ENCODE measurements around the gene OLAH. TPM values are rescaled to one million over a fixed set of nuclear protein-coding genes. Genes with fewer than 3 reads are reported as not detected.

OLAH gene
- total RNA-seq, 1 donor from 2014 or later: 16.3 TPM

DNA sequence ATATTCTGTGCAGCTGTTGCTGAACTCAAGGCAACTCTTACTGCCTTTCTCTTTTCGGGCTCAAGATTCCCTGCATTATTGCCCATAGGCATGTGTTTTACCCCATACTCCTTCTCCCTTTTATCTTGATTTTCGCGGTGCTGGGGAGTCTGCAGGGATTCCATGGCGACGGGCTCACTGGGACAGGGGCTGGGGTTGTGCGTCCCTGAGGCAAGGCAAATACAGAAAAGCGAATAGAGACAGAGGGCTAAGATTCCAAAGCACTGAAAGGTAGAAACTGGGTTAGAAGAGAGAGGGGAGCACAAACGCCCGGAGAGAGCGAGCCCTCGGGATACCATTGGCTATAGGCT, 52.9 kb downstream of the OLAH start:
- DNase-seq (ENCODE audit: low read depth) (no peak), FAIRE-seq (no peak)
- Histone ChIP-seq H3K4me3 (ENCODE audit: low read depth, low read length) (peak overlapping the region; percentile 93), H3K36me3 (ENCODE audit: control insufficient read depth, insufficient read depth, low read length) (peaks cover 4% of the 10 kb centered on the region), H3K27me3 (ENCODE audit: control insufficient read depth, insufficient read depth, low read length) (no peaks in the 10 kb centered on the region)
- TF ChIP-seq CTCF (IDR thresholded peaks at IDR 0.05; ENCODE audit: insufficient read depth, low read length, severe bottlenecking): no peak

DNA sequence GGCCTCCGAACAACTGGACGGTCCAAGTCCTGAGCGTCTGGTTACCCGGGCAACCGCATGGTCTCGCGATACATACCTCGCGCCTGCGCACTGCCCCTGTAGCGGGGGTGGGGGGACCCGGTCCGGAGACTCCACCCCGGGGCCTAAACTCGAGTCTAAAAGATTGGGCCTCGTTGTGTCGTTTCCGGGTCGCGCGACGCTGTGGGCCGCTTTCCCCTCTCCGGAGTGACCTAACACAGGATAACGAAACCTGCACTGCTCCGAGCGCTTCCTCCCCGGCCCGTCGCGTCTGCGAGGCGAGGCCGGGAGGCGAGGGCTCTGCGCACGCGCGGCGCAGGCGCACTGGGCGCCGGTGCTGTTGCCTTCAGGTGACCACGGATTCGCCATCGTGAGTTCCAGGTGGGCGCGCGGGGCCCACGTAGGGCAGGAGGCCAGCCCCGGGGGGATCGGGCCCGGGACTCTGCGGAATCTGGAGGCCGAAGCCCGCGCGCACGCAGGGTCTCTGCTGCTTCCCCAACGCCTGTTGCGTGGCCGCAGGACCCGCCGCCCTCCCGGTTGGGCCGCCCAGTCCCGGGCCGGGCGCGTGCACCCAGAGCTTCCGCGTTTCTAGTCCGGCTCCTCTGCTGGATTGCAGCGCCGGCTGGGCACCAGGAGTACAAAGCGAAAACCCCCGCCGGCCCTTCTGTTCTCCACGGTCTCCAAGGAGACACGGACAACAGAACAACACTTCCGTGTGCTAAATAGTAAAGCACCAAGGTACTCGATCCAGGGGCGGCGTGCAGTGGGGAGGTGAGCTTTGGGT, 53.5 kb downstream of the OLAH start, which contains the start of gene RPP38:
Gene RPP38 (plus strand): TSS at position 345 of the 802 bp plus-strand sequence. CDS start 5,960 bp downstream, outside the sequence.
- H3K27me3 ChIP-seq (ENCODE audit: control insufficient read depth, insufficient read depth, low read length): no peaks in the 10 kb centered on the region
- H3K36me3 ChIP-seq (ENCODE audit: control insufficient read depth, insufficient read depth, low read length): peaks cover 4% of the 10 kb centered on the region
- peak; percentile 78 for DNase-seq (ENCODE audit: low read depth)
- FAIRE-seq: no peak
- TF ChIP-seq CTCF (IDR thresholded peaks at IDR 0.05; ENCODE audit: insufficient read depth, low read length, severe bottlenecking): no peak
- H3K4me3 ChIP-seq (ENCODE audit: low read depth, low read length): peak within 1 kb of the TSS; percentile 93

DNA sequence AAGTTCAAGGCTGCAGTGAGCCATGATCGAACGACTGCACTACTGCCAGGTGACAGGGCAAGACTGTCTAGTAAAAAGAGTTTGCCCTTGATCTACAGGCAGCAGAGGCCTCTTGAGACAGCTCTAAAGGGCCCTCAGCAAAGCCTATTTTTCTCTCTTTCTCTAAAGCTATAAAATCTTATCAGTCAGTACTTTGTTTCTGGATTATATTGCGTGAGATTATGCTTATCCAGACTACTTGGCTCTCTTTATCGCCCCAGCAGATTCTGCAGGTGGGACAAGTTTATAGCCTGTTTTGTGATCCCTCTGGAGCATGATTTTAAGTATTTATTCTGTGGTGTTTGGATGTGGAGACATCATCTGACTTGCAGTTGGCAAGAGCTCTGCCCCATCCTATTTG, 56.1 kb downstream of the OLAH start:
- peaks cover 7% of the 10 kb centered on the region for H3K36me3 ChIP-seq (ENCODE audit: control insufficient read depth, insufficient read depth, low read length)
- TF ChIP-seq CTCF (IDR thresholded peaks at IDR 0.05; ENCODE audit: insufficient read depth, low read length, severe bottlenecking): no peak
- no peaks in the 10 kb centered on the region for H3K27me3 ChIP-seq (ENCODE audit: control insufficient read depth, insufficient read depth, low read length)
- DNase-seq (ENCODE audit: low read depth) (no peak), FAIRE-seq (no peak)
- no peak overlapping the region for H3K4me3 ChIP-seq (ENCODE audit: low read depth, low read length)

GRCh38 chr10:15103513-15103912, 59.8 kb downstream of the OLAH start:
- DNase-seq (ENCODE audit: low read depth) (no peak), FAIRE-seq (peak; percentile 32)
- TF ChIP-seq CTCF (IDR thresholded peaks at IDR 0.05; ENCODE audit: insufficient read depth, low read length, severe bottlenecking): no peak
- H3K27me3 ChIP-seq (ENCODE audit: control insufficient read depth, insufficient read depth, low read length): no peaks in the 10 kb centered on the region
- H3K4me3 ChIP-seq (ENCODE audit: low read depth, low read length): no peak overlapping the region
- H3K36me3 ChIP-seq (ENCODE audit: control insufficient read depth, insufficient read depth, low read length): peaks cover 8% of the 10 kb centered on the region

DNA sequence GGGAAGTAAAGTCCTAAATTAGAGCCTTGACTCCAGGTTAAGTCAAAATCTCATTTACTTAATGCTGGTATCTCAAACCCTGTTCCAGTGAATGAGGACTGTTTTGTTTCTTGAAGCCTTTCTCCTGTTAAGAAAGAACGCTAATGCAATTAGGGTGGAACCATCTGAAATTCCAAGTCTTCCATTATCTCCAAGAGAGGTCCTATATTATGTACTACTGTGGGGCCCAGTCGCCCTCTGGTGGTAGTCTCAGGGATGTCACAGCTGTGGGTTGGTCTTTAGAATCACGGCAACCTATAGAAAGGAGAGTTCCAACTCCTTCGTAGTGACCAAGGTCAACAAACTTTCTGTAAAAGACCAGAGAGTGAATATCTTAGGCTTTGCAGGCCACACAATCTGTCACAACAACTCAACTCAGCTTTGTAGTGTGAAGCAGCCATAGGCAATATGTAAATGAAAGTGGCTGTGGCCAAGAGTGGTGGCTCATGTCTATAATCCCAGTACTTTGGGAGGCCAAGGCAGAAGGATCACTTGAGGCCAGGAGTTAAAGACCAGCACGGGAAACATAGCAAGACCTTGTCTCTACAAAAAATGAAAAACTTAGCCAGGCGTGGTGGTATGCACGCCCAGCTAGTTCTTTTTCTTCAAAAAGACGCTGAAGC, 62.7 kb downstream of the OLAH start:
- peak; percentile 83 for TF ChIP-seq CTCF (IDR thresholded peaks at IDR 0.05; ENCODE audit: insufficient read depth, low read length, severe bottlenecking)
- H3K4me3 ChIP-seq (ENCODE audit: low read depth, low read length): no peak overlapping the region
- no peak for FAIRE-seq
- no peaks in the 10 kb centered on the region for H3K27me3 ChIP-seq (ENCODE audit: control insufficient read depth, insufficient read depth, low read length)
- H3K36me3 ChIP-seq (ENCODE audit: control insufficient read depth, insufficient read depth, low read length): peaks cover 5% of the 10 kb centered on the region
- DNase-seq (ENCODE audit: low read depth): peak; percentile 68
